Urothelium cell line (cell line): ENCODE data around the gene FKRP.

Source experiments
- DNase-seq: peaks from one replicate; pipeline ENCODE4 v3.0.0; 2011; ENCODE audit warnings: low spot score, mixed read lengths
- FAIRE-seq: peaks from 2 replicates; lab custom pipeline; 2011; peaks lifted over from hg19 to GRCh38; lab: Jason Lieb, UNC

The FKRP gene

DNA sequence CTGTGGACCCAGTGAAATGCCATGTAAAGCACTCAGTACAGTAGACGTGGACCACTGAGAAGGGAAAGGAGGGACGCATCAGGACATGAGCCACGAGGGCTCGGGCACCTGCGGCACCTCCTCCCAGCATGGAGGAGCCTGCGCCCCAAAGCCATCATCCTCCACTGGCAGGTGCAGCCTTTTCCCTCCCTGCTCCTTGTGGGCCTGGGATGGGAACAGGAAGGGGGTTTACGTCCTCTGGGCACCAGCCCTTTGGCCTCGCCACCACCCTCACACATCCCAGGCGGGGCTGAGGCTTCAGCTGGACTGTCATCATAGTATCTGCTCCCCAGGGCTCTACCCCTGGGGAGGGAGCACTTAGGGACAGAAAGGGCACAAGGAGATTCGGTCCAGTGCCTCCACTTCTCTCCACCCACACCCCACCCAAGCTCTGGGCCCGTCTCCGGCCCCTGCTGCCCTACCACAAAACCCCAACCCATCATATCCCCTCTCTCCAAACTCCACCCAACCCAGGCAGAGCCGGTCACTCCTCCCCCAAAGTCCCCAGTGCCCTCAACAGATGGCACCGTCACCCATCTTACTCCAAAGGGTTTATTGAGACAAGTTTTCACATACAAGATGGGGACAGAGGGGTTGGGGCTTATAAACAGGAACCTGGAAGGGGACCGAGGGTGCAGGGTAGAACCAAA is 26.8 kb upstream of the FKRP start:
- no peak for FAIRE-seq
- DNase-seq: no peak

DNA sequence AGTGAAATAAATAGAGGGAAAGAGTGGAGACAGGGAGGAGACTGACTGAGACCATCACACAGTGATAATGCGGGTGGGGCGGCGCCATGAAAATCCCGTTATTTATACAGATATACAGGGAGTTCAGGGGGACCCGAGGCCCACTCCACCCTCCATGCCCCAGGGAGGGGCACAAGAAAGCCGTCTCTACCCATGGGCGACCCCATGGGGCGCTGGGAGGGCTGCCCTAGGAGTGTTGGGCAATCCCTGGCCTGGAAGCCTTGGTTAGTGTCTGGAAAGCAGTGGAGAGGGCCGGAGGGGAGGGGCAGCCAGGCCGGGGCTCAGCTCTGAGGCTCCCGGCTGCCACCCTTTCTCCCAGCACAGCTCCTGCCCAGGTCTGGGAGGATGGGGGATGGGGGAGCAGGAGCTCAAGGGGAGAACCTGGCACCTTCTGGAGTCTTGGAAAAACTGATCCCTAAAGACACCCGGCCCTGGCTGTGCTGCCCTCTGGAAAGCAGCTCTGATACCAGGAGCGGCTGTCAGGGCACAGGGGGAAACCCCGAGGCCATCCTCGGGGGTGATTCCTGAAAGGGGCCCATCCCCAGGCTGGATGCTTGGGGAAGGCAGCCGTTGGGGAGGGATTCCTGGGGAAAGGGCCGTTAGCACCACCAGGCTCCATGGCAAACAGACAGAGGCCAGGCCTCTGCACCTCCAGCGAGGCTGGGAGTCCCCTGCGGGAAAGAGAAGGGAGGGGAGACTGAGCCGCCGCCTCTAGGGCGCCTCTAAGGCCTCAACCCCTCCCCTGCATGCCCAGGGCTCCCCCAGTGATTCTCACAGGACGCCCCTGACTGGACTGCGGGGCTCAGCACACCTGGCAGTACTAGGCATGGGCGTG is 26.0 kb upstream of the FKRP start:
- FAIRE-seq: no peak
- no peak for DNase-seq

DNA sequence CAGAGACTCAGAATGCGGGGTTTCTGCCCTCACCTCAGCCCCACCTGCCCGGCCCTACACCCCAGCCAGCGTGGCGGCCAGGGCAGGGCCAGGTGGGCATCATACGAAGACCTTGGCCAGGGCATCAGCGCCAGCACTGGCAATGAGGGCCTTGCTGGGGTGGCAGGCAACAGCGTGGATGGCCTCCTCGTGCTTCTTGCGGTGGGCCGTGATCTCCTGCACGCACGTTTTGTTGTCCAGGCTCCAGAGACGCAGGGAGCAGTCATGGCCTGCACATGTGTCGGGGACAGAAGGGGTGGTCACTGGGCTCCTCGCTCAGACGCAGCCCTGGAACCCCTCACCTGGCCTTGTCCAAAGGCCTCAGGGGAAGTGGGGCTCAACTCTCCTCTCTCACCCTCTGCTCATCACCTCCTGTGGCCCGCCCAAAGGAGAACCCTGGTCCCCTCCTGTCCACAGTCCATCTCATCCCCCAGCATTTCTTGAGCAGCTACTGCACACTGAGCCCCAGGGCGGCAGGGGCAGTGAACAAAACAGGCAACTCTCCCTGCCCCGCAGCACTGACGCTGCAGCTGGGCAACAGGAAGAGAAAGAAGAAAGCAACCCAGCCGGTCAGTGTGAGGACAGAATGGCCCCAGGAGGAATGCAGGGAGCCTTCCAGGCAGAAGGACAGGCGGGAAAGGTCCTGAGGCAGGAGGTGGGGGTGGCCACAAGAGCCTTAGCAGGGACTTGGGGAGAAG is 25.2 kb upstream of the FKRP start:
- FAIRE-seq (no peak), DNase-seq (no peak)

DNA sequence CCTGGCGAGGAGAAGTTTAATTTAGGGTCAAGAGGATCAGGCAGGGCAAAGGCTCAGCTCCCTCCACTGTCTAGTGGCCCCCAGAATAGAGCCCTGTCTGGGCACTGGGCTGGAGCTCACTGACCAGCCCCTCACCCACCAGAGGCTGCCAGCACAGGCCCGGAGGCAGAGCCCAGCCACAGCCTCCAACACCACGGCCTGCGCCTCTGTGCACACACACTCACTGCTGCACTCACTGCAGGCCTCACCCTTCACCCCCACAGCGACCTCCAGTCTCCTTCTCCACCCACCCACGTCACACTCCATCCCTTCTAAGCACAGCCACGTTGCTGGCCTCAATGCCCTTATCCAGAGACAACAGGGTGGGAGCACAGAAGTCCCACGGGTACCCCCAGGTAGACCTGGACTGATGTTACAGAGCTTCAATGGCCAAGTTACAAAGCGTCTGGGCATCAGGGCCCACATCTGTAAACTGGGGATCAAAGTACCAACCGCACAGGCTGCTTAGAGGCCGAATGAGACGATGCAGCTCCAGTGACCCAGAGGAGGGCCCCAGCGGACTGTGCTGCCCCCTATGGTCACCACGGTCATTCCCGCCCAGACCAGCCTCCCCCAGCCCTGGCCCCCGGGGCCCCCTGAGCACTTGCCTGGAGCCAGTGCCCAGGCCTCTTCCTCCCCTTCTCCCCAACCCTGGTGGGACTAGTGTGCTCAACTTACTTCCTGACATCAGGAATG is 24.4 kb upstream of the FKRP start:
- no peak for DNase-seq
- no peak for FAIRE-seq

DNA sequence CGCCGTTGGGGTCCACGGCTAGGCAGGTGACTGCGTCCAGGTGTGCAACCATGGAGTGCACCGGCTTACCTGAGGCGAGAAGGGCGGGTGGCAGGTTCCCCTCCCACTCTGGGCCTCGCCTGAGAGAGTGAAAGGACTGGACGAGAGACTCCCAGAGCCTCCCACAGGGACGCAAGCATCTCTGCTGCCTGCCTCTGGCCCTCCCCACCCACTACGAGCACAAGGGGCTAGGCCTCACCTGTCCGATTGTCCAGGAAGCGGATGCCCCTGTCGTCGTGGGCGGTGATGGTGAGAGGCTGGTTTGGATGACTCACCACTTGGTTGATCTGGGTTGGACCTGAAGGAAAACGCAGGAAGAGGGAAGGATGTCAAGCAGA is 23.9 kb upstream of the FKRP start:
- DNase-seq (no peak), FAIRE-seq (no peak)

DNA sequence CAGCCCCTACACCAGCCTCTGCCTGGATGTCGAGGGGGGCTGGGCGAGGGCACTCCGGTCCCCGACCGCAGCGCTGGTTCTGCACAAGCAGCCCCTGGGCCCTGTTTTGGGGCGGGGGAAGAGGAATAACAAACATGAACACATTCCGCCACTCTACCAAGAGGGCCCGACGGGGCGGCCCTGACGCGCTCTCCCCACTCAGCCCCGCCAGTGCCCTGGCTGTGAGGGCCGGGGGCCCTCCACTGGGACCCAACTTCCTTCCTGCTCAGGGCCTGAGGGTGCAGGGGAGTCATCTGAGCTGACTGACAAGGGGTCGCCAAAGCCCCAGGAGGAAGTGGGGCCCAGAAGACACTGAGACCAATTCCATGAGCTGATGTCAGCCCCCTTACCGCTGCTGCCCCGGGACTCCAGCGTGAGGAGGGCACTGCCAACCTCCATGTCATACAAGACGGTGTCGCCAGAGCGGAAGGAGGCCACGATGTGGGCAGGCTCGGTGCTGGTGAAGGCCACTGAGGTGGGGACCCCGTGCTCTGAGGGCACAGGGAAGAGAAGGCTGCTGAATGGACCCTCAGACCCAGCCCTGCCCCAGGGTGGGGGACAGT is 23.3 kb upstream of the FKRP start:
- FAIRE-seq (no peak), DNase-seq (no peak)

DNA sequence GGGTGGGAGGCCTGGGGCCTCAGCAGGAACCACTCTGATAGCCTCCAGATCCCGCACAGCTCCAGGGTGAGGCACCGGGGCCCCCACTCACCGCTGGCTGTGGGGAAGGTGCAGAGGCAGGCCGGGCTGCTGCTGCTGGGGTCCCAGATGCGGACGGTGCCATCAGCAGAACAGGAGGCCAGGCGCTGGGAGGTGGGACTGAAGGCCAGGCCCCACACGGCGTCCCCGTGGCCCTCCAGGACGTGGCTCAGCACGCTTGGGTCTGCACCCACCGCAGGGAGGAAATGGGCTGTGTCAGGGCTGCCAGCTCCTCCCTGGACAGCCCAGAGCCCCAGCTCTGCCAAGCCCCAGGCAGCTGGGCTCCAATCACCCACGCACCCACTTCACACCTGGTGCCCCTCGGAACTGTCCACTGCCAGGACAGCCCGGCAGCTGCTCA is 22.8 kb upstream of the FKRP start:
- DNase-seq: no peak
- FAIRE-seq: no peak

DNA sequence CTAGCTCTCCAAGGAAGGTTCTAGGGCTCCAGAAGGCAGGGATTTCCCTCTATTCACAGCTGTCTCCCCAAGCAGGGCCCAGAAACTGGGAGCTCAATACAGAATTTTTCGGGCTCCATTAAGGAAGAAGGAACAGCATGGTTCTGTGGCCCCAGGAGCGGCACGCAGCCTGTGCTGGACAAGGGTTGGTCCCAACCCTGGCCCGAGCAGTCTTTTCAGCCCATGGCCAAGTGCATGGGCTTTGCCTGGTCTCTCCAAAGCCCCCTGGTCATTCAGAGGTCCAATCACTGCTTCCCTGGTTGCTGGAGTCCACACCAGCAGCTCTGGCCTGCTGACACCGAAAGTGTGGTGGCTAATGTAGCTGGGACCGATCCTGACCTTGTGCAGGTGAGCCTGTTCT is 22.4 kb upstream of the FKRP start:
- DNase-seq (no peak), FAIRE-seq (no peak)

DNA sequence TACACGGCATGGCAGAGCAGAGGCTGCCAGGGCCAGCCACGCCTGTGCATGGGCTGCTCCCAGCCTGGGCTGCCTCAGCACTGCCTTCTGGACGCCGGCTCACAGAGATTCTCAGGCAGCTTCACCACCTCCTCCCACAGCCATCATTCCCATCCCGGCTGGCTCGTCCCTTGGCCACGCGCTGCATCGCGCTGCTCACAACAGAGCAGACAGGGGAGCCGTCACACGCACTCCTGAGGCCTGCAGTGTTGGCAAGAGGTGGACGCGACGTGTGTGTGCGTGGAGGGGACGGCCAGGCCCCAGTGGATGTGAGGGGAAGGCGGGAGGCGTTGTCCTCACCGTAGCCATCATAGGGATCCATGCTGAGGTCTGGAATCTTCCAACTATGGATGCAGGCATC is 21.4 kb upstream of the FKRP start:
- no peak for FAIRE-seq
- no peak for DNase-seq

DNA sequence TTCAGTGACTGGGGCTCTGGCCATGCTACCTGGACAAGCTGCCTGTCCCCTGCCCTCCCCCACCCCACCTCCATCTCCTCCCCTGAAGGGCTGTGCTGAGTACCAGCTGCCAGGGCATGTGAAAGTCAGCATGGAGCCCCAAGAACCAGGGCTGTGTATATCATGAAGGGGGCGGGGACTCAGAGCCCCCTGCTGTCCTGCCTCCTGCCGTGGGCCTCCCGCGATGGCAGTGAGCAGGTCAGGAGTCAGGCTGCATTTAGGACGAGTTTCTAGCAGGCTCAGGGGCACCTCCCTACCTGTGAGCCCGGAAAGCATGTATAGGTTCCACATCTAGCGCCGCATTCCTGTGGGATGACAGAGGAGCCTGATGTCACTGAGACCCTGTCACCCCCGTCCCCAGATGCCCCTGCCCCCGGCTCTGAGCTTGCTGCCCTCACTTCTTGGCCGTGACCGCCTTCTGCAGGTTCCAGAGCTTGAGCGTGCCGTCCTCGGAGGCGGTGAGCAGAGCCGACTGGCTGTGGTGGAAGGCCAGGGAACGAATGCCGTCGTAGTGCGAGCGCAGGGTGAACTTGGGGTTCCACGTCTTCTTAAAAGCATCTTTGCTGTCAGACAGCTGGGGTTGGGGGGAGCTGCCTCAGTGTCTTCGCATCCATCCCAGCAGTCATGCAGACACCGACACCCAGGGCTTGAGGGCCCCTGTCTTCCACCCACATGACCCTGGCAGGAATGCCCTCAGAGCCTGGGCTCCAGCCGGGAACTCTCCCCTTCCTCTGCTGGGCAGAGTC is 20.6 kb upstream of the FKRP start:
- FAIRE-seq: no peak
- DNase-seq: no peak

DNA sequence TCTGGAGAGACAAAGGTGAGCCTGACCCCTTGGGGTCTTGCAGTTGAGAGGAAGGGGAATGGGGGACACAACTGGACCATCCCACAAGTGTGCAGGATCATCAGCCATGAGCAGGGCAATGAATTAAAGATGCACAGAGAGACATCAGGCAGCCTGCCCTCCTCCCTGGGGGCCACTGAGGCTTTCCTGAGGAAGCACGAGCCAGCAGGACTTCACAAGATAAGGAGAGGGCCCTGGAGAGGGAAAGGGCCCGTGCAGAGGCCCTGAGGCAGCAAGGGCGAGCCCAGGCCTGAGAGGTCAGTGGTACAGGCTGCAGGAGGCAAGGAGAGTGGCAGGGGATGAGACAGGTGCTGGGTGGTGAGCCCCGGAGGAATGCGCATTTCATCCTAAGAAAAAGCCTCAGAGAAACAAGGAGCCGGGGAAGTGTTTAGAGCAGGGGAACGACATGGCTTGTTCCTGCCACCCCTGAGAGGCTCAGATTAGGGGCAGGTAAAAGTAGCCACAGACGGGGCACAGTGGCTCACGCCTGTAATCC is 19.9 kb upstream of the FKRP start:
- DNase-seq (no peak), FAIRE-seq (no peak)

DNA sequence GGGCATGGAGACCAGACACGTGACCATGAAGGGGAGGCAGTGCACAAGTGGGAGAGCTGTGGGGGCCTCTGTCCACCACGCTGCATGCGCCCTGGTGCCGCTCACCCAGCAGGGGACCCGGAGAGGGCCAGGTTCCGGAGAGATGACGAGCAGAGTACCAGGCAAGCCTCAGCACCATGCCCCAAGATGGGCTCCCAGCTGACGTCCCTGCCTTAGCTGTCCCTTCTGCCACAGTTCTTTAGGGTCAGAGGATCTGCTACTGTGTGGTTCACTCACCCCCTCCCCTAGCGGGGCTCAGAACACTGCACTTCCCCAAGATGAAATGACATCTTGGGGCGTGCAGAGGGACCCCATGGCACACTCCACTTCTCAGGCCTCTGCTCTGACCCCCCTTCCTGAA is 19.3 kb upstream of the FKRP start:
- no peak for DNase-seq
- no peak for FAIRE-seq

DNA sequence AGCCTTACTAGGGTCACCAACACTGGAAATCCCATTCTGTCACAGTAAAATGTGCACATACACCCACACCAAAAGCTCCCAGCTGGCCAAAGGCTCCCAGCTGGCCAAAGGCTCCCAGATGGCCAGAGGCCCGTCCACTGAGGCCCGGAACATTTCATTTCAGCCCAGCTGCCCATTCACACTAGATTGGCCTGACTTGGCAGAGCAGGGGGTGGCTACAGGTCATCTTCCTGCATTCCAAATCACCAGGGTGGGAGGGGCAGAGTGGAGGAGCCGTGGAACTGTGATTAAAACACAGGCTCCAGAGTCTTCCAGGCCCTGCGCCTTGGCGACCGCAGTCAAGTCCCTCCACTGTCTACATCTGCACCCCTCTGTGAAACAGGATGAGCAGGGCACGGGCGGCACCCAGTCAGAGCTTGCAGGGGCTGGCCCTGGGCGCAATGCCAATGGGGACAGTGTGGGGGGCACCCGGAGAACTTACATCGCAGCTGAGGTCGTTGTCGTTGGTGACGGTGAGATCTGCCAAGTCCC is 18.8 kb upstream of the FKRP start:
- DNase-seq (no peak), FAIRE-seq (no peak)

DNA sequence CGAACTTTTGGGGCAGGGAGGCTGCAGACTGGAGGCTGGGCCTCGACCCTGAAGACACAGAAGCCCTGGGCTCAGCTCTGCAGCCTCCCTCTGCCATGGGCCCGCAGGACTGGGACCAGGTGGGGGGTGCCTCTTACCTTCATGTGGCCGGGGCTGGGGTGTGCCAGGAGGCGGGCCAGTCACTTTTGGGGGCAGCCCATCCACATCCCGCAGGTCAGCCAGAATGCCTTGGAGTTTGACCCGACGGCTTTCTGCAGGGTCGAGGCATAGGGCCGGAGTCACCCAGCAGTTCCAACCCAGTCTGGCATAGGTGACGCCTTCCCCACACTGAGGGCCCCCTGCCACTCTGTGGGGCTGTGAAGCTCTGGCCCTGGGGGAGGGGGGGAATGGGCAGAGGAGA is 18.1 kb upstream of the FKRP start:
- no peak for FAIRE-seq
- DNase-seq: no peak

DNA sequence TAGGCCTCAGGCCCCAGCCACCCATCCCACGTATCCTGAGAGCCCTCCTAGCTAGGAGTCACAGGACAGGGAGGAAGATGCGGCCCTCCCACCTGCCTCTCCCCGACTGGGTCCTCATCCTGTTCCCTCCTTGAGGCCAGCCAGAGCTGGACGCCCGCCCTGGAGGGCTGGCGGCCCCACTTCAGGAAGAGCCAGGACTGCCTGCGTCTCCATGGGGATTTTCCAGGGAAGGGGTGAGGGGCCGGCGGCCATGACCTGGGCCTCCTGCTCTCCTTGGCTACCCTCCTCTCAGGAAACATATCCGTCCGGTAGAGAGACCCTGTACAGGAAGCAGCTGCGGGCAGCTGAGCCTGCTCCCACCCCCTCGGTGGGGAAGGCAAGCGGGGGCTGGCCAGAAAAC is 17.6 kb upstream of the FKRP start:
- FAIRE-seq: no peak
- no peak for DNase-seq

DNA sequence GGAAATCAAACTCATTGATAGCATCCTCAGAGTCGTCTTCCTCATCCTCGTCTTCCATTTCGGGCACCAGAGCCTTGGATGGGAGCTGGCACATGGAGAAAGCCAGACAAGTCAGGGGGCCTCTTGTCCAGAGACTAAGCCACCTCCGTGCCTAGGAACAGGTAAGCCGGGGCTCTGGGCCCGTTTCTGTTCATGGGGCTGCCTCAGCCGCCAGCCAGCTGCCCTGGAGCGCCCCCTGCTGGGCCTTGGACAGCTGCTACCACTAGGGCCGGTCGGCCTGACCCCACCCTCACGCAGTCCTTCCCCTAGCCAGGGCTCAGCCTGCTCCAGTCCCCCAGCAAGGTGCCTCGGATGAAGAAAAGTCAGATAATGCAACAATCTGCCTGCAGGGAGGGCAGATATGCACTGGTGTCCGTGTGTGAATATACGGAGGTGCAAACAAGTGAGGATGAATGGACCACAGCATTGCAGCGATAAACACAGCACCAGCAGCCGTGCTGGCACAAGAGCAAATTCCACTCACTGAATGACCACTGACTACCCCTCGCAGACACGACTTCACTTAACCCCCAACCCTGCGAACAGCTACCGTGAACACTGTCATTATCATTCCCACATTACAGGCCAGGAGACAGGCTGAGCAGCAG is 17.0 kb upstream of the FKRP start:
- peak; percentile 37 for FAIRE-seq
- peak; percentile 78 for DNase-seq

DNA sequence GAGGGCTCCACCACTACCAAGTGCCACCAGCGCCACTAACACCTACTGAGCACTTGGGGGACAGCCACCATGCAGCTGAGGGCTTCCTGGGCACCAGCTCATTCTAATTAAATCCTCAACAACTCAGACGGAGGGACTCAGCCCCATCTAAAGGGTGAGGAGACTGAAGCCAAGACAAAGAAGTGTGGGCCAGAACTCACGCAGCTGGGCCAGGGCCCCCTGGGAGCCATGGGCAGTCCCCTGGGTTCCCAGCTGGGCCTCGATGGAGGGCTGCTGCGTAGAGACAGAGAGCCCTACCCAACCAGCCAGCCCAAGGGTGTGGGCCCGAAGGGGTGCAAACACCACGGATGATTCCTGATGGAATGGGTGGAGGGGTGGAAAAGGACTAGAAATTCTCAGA is 16.2 kb upstream of the FKRP start:
- FAIRE-seq (no peak), DNase-seq (no peak)

DNA sequence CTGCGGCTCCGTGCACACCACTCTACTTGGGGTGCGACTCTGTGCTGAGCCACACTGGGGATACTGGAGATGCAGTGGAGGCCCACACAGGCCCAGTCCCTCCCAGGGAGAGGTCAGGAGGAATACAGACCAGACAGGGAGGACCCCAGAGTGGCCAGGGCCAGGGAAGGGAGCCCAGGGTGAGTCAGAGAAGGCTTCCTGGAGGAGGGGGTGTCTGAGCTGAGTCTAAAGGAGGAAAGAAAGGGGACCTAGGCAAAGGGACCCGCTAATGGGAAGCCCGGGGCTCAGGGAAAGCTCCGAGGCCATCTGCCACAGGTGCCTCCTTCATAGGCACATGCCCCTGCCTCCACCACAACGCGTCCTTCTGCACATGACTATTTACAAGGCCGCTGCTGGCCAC is 15.7 kb upstream of the FKRP start:
- no peak for FAIRE-seq
- DNase-seq: no peak

DNA sequence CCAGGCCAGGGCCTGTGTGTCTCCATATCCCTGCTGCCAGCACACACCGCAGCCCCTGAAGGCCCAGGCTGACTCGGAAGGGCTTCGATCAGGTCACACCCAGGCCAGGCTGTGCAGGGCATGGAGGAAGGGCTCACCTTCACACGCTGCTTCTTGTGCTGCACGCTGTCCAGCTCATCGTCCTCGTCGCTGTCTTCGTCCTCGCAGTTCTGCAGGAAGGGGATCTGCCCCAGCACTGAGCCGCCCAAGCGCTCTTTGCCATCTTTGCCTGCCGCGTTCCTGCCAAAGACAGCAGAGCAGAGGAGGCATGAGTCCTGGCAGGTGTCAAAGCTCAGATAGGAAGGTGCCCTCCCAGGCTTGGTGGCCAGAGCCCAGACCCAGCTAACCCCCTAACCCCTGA is 15.3 kb upstream of the FKRP start:
- no peak for FAIRE-seq

More for the DNA sequence above, 15.3 kb upstream of the FKRP start:
- no peak for DNase-seq
